Activated CD4-positive, alpha-beta T cell treated with anti-CD3 and anti-CD28 coated beads, Interleukin-2, Interleukin-4, amounts not matched to agents 100 ng/mL and 50 ng/mL, durations not matched to agents 16 hours and 8 hours (primary cell): ENCODE results near the gene MAGEB6.
"Not testable (repeated sequence)": the region's sequence is repeated elsewhere in the genome, so short reads cannot be mapped to it uniquely, and the experiment has no call there.

ENCODE experiments used
- DNase-seq: peaks from one replicate; pipeline ENCODE4 v3.0.0-alpha.2; 2020; ENCODE audit warnings: low spot score

MAGEB6 gene

DNA sequence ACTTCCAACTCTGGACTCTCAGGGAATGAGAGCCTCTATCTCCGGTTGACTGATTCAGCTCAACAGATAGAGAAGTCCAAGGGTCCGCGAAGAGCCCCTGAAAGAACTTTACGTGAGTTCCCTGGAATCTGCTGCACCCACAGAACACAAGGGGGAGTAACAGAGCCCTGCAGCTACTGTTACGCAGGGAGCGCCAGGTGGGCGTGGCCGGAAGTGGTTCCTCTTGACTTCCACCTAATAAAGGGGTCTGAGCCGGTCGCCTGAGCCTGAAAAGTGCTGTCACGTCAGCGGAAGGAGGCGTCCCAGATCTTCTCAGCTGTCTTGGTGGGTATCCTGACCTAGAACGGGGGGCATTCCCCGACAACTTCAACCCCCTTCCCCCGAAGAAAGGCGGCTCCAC, at the start of gene MAGEB6:
TSS of gene MAGEB6 (plus strand) at position 237 of the 400 bp plus-strand sequence. CDS start 1,407 bp downstream, outside the sequence.
- DNase-seq, result no peak

DNA sequence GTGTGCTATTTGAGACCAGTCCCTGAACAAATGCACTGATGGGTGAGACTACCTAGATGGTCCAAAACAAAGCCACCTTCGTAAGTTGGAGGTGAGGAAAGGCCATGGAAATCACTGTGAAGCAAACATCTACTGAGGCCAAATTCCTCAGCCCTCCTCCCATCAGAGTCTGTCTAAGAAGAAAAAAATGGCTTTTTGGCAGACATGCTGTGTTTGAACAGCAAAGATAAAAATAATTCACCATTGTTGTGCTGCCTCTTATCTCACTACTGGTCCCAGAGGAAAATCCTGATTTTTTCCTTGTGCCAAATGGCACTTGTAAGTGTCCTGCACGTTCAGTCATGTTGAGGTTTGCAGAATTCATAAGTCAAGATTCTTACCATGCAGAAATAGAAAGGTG, 46.2 kb upstream of the MAGEB6 start:
- DNase-seq, result no peak

DNA sequence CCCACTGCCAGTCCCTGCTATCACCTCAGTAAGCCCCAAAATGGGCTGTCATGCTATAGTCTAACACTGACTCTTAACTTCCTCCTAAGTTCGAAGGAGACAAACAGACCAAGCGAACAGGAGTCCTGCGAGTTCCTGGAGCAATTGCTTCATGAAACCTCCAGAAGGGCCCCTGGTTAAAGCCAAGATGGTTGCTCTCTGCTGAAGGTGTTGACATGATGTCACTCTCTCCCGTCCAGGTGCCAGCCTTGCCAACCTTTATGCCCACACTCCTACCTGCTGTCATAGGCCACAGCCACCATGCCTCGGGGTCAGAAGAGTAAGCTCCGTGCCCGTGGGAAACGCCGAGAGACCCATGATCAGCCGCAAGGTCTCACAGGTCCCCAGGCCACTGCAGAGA, 31.9 kb upstream of the MAGEB6 start, which contains the start of gene MAGEB6B:
TSS of gene MAGEB6B (plus strand) at position 301 of the 400 bp plus-strand sequence. CDS start at position 301, 0 bp downstream.
- DNase-seq, result no peak

DNA sequence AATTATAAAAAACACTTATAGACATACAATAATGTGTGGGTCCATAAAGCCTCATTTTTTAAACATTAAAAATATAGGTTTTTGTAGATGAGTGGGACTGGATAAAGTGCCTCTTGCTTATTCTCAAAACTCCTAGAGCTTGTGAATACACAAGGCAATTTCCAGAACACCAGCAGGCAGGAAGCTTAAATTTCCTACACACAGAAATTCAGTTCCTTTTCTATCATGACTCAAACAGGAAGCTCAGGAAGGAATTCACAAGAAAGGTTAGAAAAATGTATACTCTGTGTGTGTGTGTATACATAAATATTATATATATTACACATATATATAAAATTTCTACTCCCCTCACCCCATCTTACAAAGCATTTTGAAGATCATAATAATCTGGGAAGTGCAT, 11.3 kb downstream of the MAGEB6 start:
- no peak for DNase-seq

- not testable (repeated sequence) for DNase-seq
Measured at GRCh38 chrX:26204717-26205116, 12.5 kb downstream of the MAGEB6 start.

- DNase-seq, result no peak
Measured at GRCh38 chrX:26208012-26208411, 15.8 kb downstream of the MAGEB6 start.

- no peak for DNase-seq
Measured at GRCh38 chrX:26215869-26216268, 23.6 kb downstream of the MAGEB6 start, which contains the start of gene MAGEB5. TSS of gene MAGEB5 (plus strand) at chrX:26216169. CDS start at chrX:26217302, 1,133 bp downstream.

DNA sequence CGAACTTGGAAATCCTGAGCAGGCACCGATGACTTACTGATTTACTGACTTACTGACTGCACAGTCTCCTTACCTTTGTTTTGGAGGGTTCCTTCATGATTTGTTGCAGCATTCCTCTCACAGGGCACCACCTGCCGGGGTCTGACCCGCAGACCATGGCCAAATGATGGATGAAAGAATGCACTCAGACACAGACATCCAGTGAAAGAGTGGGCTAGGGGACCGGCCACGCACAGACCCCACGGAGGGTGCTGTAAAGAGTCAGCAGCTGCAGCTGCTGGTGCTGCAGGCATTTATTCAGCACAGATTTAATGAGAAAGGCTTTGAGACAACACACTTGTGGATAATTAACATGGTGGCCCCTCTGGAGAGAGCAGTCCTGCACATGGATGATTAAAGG, 27.1 kb downstream of the MAGEB6 start:
- DNase-seq, result no peak

DNA sequence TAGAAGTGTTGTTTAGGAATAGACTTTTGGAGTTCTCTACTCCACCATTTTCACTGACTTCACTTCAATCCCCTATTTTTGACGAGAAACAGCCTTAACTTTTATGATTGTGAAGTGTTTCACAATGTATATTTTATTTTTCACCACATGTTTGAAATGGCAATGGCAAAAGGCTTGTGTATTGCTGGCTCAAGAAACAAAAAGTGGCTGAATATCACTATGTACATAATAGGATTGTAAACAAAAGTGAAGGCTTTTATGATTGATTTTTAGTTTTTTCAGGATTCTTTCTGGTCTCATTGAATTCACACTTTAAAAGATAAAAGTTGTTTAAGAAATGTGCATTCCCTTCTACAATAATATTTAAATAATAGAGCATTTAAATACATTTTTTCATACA, 41.9 kb downstream of the MAGEB6 start:
- DNase-seq, result no peak
